Measurements from ENCODE around the gene AKR1C3.

AKR1C3 gene

GRCh38 chr10:5142199-5142598 lies 48.0 kb downstream of the AKR1C3 start:
- DNase-seq, result no peak

DNA sequence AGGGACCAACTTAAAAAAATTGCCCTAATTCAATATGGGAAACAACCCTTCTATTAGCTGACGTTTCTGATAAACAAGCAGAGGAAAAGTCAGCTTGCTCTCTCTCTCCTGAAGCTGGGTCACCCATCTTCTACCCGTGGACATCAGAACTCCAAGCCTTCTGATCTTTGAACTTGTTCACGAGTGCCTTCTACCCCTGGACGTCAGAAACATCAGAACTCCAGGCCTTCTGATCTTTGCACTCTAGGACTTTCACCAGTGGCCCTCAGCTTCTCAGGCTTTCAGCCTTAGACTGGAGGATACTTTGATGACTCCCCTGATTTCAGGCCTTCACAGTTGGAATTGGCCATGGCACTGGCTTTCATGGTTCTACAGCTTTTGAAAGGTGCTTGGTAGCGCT lies 48.9 kb downstream of the AKR1C3 start:
- DNase-seq, result no peak

GRCh38 chr10:5146920-5147254 lies 52.7 kb downstream of the AKR1C3 start:
- no peak for DNase-seq

- no peak for DNase-seq
Measured at GRCh38 chr10:5147255-5147980, 53.2 kb downstream of the AKR1C3 start.

DNA sequence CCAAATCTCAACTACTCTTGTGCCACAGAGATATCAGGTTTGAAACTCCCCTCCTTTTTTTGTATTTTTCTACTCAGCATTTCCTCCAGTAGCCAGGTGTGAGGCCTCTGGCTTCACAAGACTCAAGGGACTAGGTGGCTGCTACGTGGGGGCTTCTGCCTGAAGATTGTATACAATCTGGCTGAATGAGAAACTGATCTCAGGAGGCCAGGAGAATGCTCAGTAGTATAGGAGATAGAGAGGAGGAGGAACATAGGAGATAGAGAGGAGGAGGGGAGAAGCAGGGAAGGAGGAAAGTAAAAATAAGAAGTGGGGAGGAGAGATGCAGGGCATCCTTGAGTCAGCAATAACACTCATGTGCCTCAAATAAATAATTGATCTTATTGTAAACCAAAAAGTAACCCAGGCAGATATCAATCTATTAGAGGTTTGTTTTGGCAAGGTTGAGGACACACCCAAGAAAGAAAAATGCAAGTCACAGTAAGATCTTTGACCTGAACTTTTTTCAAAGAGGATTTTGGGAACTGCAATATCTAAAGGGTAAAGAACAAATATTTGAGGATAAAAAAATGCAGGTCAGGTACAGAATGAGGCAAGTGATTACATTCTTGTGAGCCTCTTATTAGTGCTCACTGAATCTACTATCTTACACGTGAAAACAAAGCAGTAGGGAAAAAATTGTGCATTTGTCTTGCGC lies 53.9 kb downstream of the AKR1C3 start:
- no peak for DNase-seq

GRCh38 chr10:5148678-5149032 lies 54.4 kb downstream of the AKR1C3 start:
- no peak for DNase-seq

DNA sequence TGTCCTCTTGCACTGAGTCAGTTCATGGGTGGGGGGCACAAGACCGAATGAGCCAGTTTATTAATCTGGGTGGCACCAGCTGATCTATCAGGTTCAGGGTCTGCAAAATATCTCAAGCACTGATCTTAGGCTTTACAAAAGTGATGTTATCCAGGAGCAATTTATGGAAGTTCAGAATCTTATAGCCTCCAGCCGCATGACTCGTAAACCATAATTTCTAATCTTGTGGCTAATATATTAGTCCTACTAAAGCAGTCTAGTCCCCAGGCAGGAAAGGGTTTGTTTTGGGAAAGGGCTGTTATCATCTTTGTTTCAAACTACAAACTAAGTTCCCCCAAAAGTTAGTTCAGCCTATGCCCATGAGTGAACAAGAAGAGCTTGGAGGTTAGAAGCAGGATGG lies 56.9 kb downstream of the AKR1C3 start:
- DNase-seq, result no peak

GRCh38 chr10:5155951-5156350 lies 61.7 kb downstream of the AKR1C3 start:
- no peak for DNase-seq
